A549 (cell line): Measurements from ENCODE around the gene ZNF536.

Experiments
- CHD2 ChIP-seq: fragments of 150-350 bp; IDR thresholded peaks from 2 replicates; pipeline ENCODE4 v1.6.1; 2014; ENCODE audit warnings: low read length; ENCODE audit not compliant: partially characterized antibody
- CTCF ChIP-seq: fragments of >200 bp; sonication (Bioruptor Twin); formaldehyde crosslinking; IDR thresholded peaks from 3 replicates; pipeline ENCODE4 v1.5.1; 2016
- MAZ ChIP-seq: fragments of 150-350 bp; IDR thresholded peaks from 2 replicates; pipeline ENCODE4 v1.6.1; 2014; ENCODE audit warnings: antibody characterized with exemption, low read depth, low read length, borderline replicate concordance
- NPAS2 ChIP-seq: fragments of 250-450 bp; sonication (Bioruptor Pico); IDR thresholded peaks from 2 replicates; pipeline ENCODE4 v1.8.0; 2022; ENCODE audit warnings: mild to moderate bottlenecking, moderate library complexity, borderline replicate concordance
- RCOR1 ChIP-seq: fragments of 150-350 bp; IDR thresholded peaks from 2 replicates; pipeline ENCODE4 v1.6.1; 2014; ENCODE audit warnings: antibody characterized with exemption, low read length, low read depth

GRCh38 chr19:30357580-30357954 lies 14.6 kb upstream of the ZNF536 start:
- TF ChIP-seq CTCF (no peak), RCOR1 (no peak), NPAS2 (CRISPR knock-in tag) (no peak), CHD2 (no peak), MAZ (no peak)
